HepG2 (cell line): ENCODE measurements around the gene TMEM235. TPM values are rescaled to one million over a fixed set of nuclear protein-coding genes. Genes with fewer than 3 reads are reported as not detected.

ENCODE experiments used
- ATF7-NPFF ChIP-seq: sonication (generic); formaldehyde crosslinking; IDR thresholded peaks from 2 replicates; pipeline ENCODE4 v1.8.1; 2023; ENCODE audit warnings: mild to moderate bottlenecking, low read depth, missing genetic modification reagents, moderate library complexity
- CBFB ChIP-seq: sonication (generic); formaldehyde crosslinking; IDR thresholded peaks from 2 replicates; pipeline ENCODE4 v1.4.0; 2020; ENCODE audit warnings: missing genetic modification reagents
- CREB1 ChIP-seq, 2 experiments: fragments of 450-650 bp in 1 of 2; IDR thresholded peaks; 2 replicates each; pipeline ENCODE4 v1.6.1; 2016 to 2017; ENCODE audit warnings: control low read depth in 1 of 2, mild to moderate bottlenecking in 1 of 2, missing compliant biosample characterization in 1 of 2, missing genetic modification characterization in 1 of 2
- EP300 ChIP-seq, 3 experiments: sonication (generic) in 1 of 3; formaldehyde crosslinking in 1 of 3; IDR thresholded peaks; 2 replicates each; pipeline versions ENCODE4 v1.5.1 to v1.6.1; 2011 to 2020; ENCODE audit warnings: low read depth in 2 of 3, low read length in 2 of 3, borderline replicate concordance in 1 of 3, improper control_type of control experiment in 1 of 3, mild to moderate bottlenecking in 1 of 3, missing genetic modification reagents in 1 of 3, moderate library complexity in 1 of 3
- POLR2AphosphoS2 ChIP-seq: IDR thresholded peaks from 2 replicates; pipeline ENCODE4 v1.6.1; 2011; ENCODE audit warnings: low read depth, low read length, improper control_type of control experiment
- TARDBP ChIP-seq: sonication (generic); formaldehyde crosslinking; IDR thresholded peaks from 2 replicates; pipeline ENCODE4 v1.8.0; 2022; ENCODE audit warnings: mild to moderate bottlenecking, missing genetic modification reagents
- TBX2 ChIP-seq: sonication (generic); formaldehyde crosslinking; IDR thresholded peaks from 2 replicates; pipeline ENCODE4 v1.5.0; 2020; ENCODE audit warnings: missing genetic modification reagents, mild to moderate bottlenecking, borderline replicate concordance
- TSC22D2 ChIP-seq: sonication (generic); formaldehyde crosslinking; IDR thresholded peaks from 2 replicates; pipeline ENCODE4 v1.5.1; 2020; ENCODE audit warnings: missing genetic modification reagents, mild to moderate bottlenecking, borderline replicate concordance
- ZBTB38 ChIP-seq: sonication (generic); formaldehyde crosslinking; IDR thresholded peaks from 2 replicates; pipeline ENCODE4 v1.5.1; 2020; ENCODE audit warnings: mild to moderate bottlenecking, missing genetic modification reagents
- ZFP82 ChIP-seq: sonication (generic); formaldehyde crosslinking; IDR thresholded peaks from 2 replicates; pipeline ENCODE4 v1.5.1; 2020; ENCODE audit warnings: mild to moderate bottlenecking, missing genetic modification reagents, borderline replicate concordance
- ZNF724P ChIP-seq: sonication (generic); formaldehyde crosslinking; IDR thresholded peaks from 2 replicates; pipeline ENCODE4 v1.8.0; 2022; ENCODE audit warnings: missing genetic modification reagents, borderline replicate concordance
- polyA plus RNA-seq, 8 experiments: library from polyadenylated mRNA; depleted of rRNA in 3 of 8; stranded (reverse) in 7 of 8; unstranded in 1 of 8; fragments of >200 nt; fragmentation: Illumina TruSeq in 4 of 8; extraction: Trizol in 4 of 8; gene quantifications; 2 replicates each; pipeline versions ENCODE4 v1.2.1 to v1.2.3, GENCODE V29; 2011 to 2016; ENCODE audit warnings: low read depth in 4 of 8, missing spikeins in 1 of 8, mixed read lengths in 1 of 8; ENCODE audit not compliant: insufficient read depth in 1 of 8
- total RNA-seq, 5 experiments: library from RNA; depleted of rRNA; stranded (reverse); fragments of >200 nt; fragmentation: Illumina TruSeq; extraction: Trizol; gene quantifications; 2 replicates each; pipeline ENCODE4 v1.2.3, GENCODE V29; 2016; ENCODE audit warnings: low read depth in 1 of 5
- TF ChIP-seq, protein P1 (sequence below), 2 experiments: fragments of 450-650 bp in 1 of 2; sonication (generic) in 1 of 2; formaldehyde crosslinking in 1 of 2; IDR thresholded peaks; 2 replicates each; pipeline versions ENCODE4 v1.6.1 to v1.8.0; 2016 to 2022; ENCODE audit warnings: antibody characterized with exemption in 1 of 2, mild to moderate bottlenecking in 1 of 2, missing genetic modification reagents in 1 of 2
- TF ChIP-seq, protein P2 (sequence below): sonication (generic); formaldehyde crosslinking; IDR thresholded peaks from 2 replicates; pipeline ENCODE4 v1.8.1; 2023; ENCODE audit warnings: mild to moderate bottlenecking, missing genetic modification reagents, borderline replicate concordance
- TF ChIP-seq, protein P3 (sequence below): IDR thresholded peaks from 2 replicates; pipeline ENCODE4 v1.6.1; 2016; ENCODE audit warnings: missing biosample characterization, missing genetic modification reagents, low read depth
- TF ChIP-seq, protein P4 (sequence below), 2 experiments: fragments of 450-650 bp in 1 of 2; sonication (generic) in 1 of 2; formaldehyde crosslinking; IDR thresholded peaks; 2 replicates each; pipeline versions ENCODE4 v1.5.0 to v1.8.0; 2020 to 2022; ENCODE audit warnings: mild to moderate bottlenecking in 1 of 2, missing genetic modification reagents in 1 of 2

Gene TMEM235
- total and polyA plus RNA-seq, 2 of the 13 experiments (the other 11 are each of a cell fraction or from before 2014, with no cell fraction given), result not detected

DNA sequence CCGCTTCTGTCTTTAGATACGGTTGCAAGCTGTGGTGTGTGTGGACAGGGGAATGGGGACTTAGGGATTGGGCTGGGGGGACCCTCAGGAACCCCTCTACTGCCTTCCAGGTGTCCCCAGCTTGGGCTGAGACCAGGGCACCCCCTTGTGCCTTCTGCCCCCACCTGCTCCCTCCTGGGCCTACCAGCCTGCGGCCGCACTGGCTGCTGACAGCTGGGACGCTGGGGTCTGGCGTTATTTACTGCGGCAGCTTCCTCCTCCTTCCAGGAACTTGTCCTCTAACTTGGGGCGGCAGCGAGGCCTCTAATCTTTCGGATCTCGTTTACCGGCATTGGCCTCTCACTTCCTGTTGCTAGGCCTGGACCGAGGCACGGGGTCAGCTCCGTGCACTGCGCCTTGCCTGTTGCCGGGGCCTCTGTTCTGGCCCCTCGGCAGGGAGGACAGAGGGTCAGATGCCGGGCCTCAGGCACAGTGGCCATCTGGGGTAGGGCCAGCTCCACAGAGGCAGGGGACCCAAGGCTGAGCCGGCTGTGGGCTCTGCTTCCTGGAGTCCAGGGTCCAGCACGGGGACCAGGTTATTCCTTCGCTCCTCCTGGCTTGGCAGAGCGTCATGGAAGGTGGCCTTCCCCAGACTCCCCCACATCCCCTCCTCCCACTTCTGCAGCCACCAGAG, 31.8 kb downstream of the TMEM235 start (continued):
- TF ChIP-seq, protein P1, sequence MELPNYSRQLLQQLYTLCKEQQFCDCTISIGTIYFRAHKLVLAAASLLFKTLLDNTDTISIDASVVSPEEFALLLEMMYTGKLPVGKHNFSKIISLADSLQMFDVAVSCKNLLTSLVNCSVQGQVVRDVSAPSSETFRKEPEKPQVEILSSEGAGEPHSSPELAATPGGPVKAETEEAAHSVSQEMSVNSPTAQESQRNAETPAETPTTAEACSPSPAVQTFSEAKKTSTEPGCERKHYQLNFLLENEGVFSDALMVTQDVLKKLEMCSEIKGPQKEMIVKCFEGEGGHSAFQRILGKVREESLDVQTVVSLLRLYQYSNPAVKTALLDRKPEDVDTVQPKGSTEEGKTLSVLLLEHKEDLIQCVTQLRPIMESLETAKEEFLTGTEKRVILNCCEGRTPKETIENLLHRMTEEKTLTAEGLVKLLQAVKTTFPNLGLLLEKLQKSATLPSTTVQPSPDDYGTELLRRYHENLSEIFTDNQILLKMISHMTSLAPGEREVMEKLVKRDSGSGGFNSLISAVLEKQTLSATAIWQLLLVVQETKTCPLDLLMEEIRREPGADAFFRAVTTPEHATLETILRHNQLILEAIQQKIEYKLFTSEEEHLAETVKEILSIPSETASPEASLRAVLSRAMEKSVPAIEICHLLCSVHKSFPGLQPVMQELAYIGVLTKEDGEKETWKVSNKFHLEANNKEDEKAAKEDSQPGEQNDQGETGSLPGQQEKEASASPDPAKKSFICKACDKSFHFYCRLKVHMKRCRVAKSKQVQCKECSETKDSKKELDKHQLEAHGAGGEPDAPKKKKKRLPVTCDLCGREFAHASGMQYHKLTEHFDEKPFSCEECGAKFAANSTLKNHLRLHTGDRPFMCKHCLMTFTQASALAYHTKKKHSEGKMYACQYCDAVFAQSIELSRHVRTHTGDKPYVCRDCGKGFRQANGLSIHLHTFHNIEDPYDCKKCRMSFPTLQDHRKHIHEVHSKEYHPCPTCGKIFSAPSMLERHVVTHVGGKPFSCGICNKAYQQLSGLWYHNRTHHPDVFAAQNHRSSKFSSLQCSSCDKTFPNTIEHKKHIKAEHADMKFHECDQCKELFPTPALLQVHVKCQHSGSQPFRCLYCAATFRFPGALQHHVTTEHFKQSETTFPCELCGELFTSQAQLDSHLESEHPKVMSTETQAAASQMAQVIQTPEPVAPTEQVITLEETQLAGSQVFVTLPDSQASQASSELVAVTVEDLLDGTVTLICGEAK (IDR thresholded peaks at IDR 0.05), result no peak
- TF ChIP-seq, protein P1 (CRISPR knock-in tag; IDR thresholded peaks at IDR 0.05), result 0 out of 2 replicates have a peak, but pooled peaks have one; percentile 46
- TF ChIP-seq CREB1 (IDR thresholded peaks at IDR 0.05) (no peak), CREB1 (CRISPR knock-in tag; IDR thresholded peaks at IDR 0.05) (no peak), ZFP82 (CRISPR knock-in tag) (0 out of 2 replicates have a peak, but pooled peaks have one; percentile 11), TBX2 (CRISPR knock-in tag) (peak; percentile 40; the same call in 1 of the 2 replicates), ZBTB38 (CRISPR knock-in tag) (peak; percentile 72; the same call in 1 of the 2 replicates), TARDBP (CRISPR knock-in tag) (peak; percentile 74; the same call in 1 of the 2 replicates), ZNF724P (CRISPR knock-in tag) (0 out of 2 replicates have a peak, but pooled peaks have one; percentile 44), CBFB (no peak), POLR2AphosphoS2 (no peak), ATF7-NPFF (CRISPR knock-in tag) (peak; percentile 70; the same call in 1 of the 2 replicates), TSC22D2 (CRISPR knock-in tag) (no peak), EP300 (IDR thresholded peaks at IDR 0.05; ENCODE audit: low read depth in 2 of 2, low read length in 2 of 2) (peak in 1 of 2 experiments; percentile 64; a peak in 1 of 4 replicates), EP300 (CRISPR knock-in tag; IDR thresholded peaks at IDR 0.05; ENCODE audit: borderline replicate concordance) (peak; percentile 60; the same call in 1 of the 2 replicates)
- TF ChIP-seq, protein P2, sequence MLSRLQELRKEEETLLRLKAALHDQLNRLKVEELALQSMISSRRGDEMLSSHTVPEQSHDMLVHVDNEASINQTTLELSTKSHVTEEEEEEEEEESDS (CRISPR knock-in tag), result no peak
- TF ChIP-seq, protein P3, sequence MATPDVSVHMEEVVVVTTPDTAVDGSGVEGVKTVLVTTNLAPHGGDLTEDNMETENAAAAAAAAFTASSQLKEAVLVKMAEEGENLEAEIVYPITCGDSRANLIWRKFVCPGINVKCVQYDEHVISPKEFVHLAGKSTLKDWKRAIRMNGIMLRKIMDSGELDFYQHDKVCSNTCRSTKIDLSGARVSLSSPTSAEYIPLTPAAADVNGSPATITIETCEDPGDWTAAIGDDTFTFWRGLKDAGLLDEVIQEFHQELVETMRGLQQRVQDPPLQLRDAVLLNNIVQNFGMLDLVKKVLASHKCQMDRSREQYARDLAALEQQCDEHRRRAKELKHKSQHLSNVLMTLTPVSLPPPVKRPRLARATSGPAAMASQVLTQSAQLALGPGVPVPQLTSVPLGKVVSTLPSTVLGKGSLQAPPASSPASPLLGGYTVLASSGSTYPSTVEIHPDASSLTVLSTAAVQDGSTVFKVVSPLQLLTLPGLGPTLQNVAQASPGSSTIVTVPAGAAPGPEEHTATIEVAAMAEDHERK (CRISPR knock-in tag), result no peak; the same call in 1 of the 2 replicates
- TF ChIP-seq, protein P4, sequence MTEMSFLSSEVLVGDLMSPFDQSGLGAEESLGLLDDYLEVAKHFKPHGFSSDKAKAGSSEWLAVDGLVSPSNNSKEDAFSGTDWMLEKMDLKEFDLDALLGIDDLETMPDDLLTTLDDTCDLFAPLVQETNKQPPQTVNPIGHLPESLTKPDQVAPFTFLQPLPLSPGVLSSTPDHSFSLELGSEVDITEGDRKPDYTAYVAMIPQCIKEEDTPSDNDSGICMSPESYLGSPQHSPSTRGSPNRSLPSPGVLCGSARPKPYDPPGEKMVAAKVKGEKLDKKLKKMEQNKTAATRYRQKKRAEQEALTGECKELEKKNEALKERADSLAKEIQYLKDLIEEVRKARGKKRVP (CRISPR knock-in tag; IDR thresholded peaks at IDR 0.05), result 0 out of 4 replicates have a peak, but pooled peaks of 1 of the 2 experiments have one; percentile 41
